Uterus (tissue), 2 donors: ENCODE measurements around the gene CTTN.

Experiments used
- CTCF ChIP-seq, 4 experiments: fragments of 200-600 bp in 2 of 4; fragments of 450-650 bp in 2 of 4; sonication (generic) in 2 of 4; IDR thresholded peaks; one replicate each; pipeline ENCODE4 v1.5.1; 2016 to 2019; ENCODE audit warnings: antibody characterized with exemption in 4 of 4, mild to moderate bottlenecking in 2 of 4, moderate library complexity in 1 of 4
- POLR2A ChIP-seq, 2 donors: fragments of 450-650 bp; IDR thresholded peaks; one replicate each; pipeline ENCODE4 v1.6.1; 2016; ENCODE audit warnings: antibody characterized with exemption in 2 of 2, mild to moderate bottlenecking in 1 of 2, moderate library complexity in 1 of 2

GRCh38 chr11:70353329-70353728, 45.0 kb upstream of the CTTN start:
- TF ChIP-seq CTCF (IDR thresholded peaks at IDR 0.05), result no peak
- TF ChIP-seq POLR2A (IDR thresholded peaks at IDR 0.05), result no peak
